K562 (cell line): ENCODE results near the gene C2. TPM values are rescaled to one million over a fixed set of nuclear protein-coding genes. Genes with fewer than 3 reads are reported as not detected.

Experiments used
- ELF2 ChIP-seq: fragments of 250-450 bp; sonication (Bioruptor Pico); IDR thresholded peaks from 2 replicates; pipeline ENCODE4 v1.5.0; 2021; ENCODE audit warnings: mild to moderate bottlenecking
- HNRNPLL ChIP-seq: fragments of 200-400 bp; formaldehyde crosslinking; IDR thresholded peaks from 2 replicates; pipeline ENCODE4 v1.6.1; 2017; ENCODE audit warnings: low read length, low read depth, mild to moderate bottlenecking; ENCODE audit not compliant: poor library complexity, severe bottlenecking
- KAT7 ChIP-seq: sonication (generic); formaldehyde crosslinking; IDR thresholded peaks from 2 replicates; pipeline ENCODE4 v1.8.0; 2022; ENCODE audit warnings: missing genetic modification reagents, mild to moderate bottlenecking, borderline replicate concordance
- MED1 ChIP-seq: sonication (generic); formaldehyde crosslinking; IDR thresholded peaks from 2 replicates; pipeline ENCODE4 v1.8.1; 2023; ENCODE audit warnings: missing genetic modification reagents, borderline replicate concordance
- MLLT1 ChIP-seq, 2 experiments: fragments of 450-650 bp; IDR thresholded peaks; 2 replicates each; pipeline ENCODE4 v1.6.1; 2016
- NFIC ChIP-seq: fragments of 450-650 bp; IDR thresholded peaks from 2 replicates; pipeline ENCODE4 v1.6.1; 2017; ENCODE audit warnings: mild to moderate bottlenecking, inconsistent platforms
- RFX7 ChIP-seq: fragments of 250-450 bp; sonication (Bioruptor Pico); IDR thresholded peaks from 2 replicates; pipeline ENCODE4 v1.5.1; 2021; ENCODE audit warnings: mild to moderate bottlenecking
- SRF ChIP-seq, 2 experiments: fragments of 250-450, 450-650 bp in 1 of 2; sonication (Bioruptor Pico) in 1 of 2; sonication (generic) in 1 of 2; formaldehyde crosslinking; IDR thresholded peaks; 2 replicates each; pipeline versions ENCODE4 v1.5.0 to v1.5.1; 2020 to 2022; ENCODE audit warnings: mild to moderate bottlenecking in 1 of 2, missing genetic modification reagents in 1 of 2
- THRAP3 ChIP-seq: fragments of 450-650 bp; IDR thresholded peaks from 2 replicates; pipeline ENCODE4 v1.6.1; 2016; ENCODE audit warnings: mild to moderate bottlenecking, inconsistent platforms, borderline replicate concordance
- ZBTB33 ChIP-seq: sonication (generic); formaldehyde crosslinking; IDR thresholded peaks from 2 replicates; pipeline ENCODE4 v1.8.1; 2023; ENCODE audit warnings: mild to moderate bottlenecking, missing genetic modification reagents
- ZKSCAN8 ChIP-seq: fragments of 200-800 bp; sonication (Bioruptor generic); IDR thresholded peaks from 2 replicates; pipeline ENCODE4 v1.6.1; 2016; ENCODE audit warnings: missing genetic modification characterization, missing compliant biosample characterization
- ZNF224 ChIP-seq: sonication (generic); formaldehyde crosslinking; IDR thresholded peaks from 2 replicates; pipeline ENCODE4 v1.8.0; 2022; ENCODE audit warnings: mild to moderate bottlenecking, missing genetic modification reagents
- ZNF57 ChIP-seq: fragments of 450-650 bp; formaldehyde crosslinking; IDR thresholded peaks from 2 replicates; pipeline ENCODE4 v1.4.0; 2020; ENCODE audit warnings: mild to moderate bottlenecking, moderate library complexity
- ZNF740 ChIP-seq, 3 experiments: fragments of 200-800 bp in 1 of 3; sonication (Bioruptor generic) in 1 of 3; sonication (generic) in 1 of 3; formaldehyde crosslinking in 1 of 3; IDR thresholded peaks; 2 replicates each; pipeline versions ENCODE4 v1.6.1 to v1.8.0; 2016 to 2022; ENCODE audit warnings: mild to moderate bottlenecking in 2 of 3, missing compliant biosample characterization in 2 of 3, missing genetic modification characterization in 2 of 3, missing genetic modification reagents in 1 of 3
- polyA plus RNA-seq, 8 experiments: library from polyadenylated mRNA; depleted of rRNA in 4 of 8; stranded (reverse) in 5 of 8; unstranded in 3 of 8; fragments of >200 nt; fragmentation: Nextera tagmentation in 2 of 8; fragmentation: Illumina TruSeq in 1 of 8; extraction: Ambion mirVana in 2 of 8; extraction: Trizol in 1 of 8; gene quantifications; 2 replicates each; pipeline versions ENCODE4 v1.2.1 to v1.2.3, GENCODE V29; 2011 to 2014; ENCODE audit warnings: inconsistent platforms in 1 of 8, missing spikeins in 1 of 8
- total RNA-seq, 7 experiments: library from RNA; depleted of rRNA in 6 of 7; stranded (reverse); fragments of >200 nt in 6 of 7; fragmentation: Illumina TruSeq in 2 of 7; extraction: Trizol in 2 of 7; gene quantifications; 2 replicates each; pipeline versions ENCODE4 v1.2.1 to v1.2.3, GENCODE V29; 2011 to 2021; ENCODE audit warnings: low replicate concordance in 1 of 7

Gene C2
- total and polyA plus RNA-seq, 9 of the 15 experiments (the other 6 are each of a cell fraction or from before 2014, with no cell fraction given), result 0.05 to 1.1 (median 0.39) TPM; not detected in 1

GRCh38 chr6:31899882-31900722 is 27.4 kb upstream of the C2 start (continued):
- TF ChIP-seq RFX7 (CRISPR knock-in tag), result no peak
- peak in 1 of 2 experiments; percentile 90; a peak in 2 of 4 replicates for TF ChIP-seq MLLT1 (IDR thresholded peaks at IDR 0.05)
- TF ChIP-seq KAT7, result no peak
- TF ChIP-seq ZBTB33, result peak; percentile 99
- no peak for TF ChIP-seq ZNF57 (CRISPR knock-in tag)
- TF ChIP-seq THRAP3, result peak; percentile 74; the same call in 1 of the 2 replicates
- 0 out of 2 replicates have a peak, but pooled peaks have one; percentile 83 for TF ChIP-seq MED1
- TF ChIP-seq SRF (CRISPR knock-in tag; IDR thresholded peaks at IDR 0.05), result no peak
- no peak for TF ChIP-seq ELF2 (CRISPR knock-in tag)
- TF ChIP-seq HNRNPLL, result no peak
- no peak for TF ChIP-seq ZNF224 (CRISPR knock-in tag)
- peak; percentile 46; the same call in 1 of the 2 replicates for TF ChIP-seq ZNF740 (CRISPR knock-in tag; IDR thresholded peaks at IDR 0.05)
- no peak for TF ChIP-seq ZNF740 (tag; IDR thresholded peaks at IDR 0.05)
- no peak for TF ChIP-seq ZKSCAN8
- TF ChIP-seq NFIC, result 0 out of 2 replicates have a peak, but pooled peaks have one; percentile 20
- TF ChIP-seq, all 486 proteins: peak for 24
